SIG-M5 treated with dmso at 0.1 percent for 504 hours (cell line): ENCODE results near the gene TUBGCP6.

Source experiments
- DNase-seq: peaks from one replicate; lab custom pipeline; 2025; ENCODE audit not compliant: unreplicated experiment; lab: John Stamatoyannopoulos, UW

Gene TUBGCP6

DNA sequence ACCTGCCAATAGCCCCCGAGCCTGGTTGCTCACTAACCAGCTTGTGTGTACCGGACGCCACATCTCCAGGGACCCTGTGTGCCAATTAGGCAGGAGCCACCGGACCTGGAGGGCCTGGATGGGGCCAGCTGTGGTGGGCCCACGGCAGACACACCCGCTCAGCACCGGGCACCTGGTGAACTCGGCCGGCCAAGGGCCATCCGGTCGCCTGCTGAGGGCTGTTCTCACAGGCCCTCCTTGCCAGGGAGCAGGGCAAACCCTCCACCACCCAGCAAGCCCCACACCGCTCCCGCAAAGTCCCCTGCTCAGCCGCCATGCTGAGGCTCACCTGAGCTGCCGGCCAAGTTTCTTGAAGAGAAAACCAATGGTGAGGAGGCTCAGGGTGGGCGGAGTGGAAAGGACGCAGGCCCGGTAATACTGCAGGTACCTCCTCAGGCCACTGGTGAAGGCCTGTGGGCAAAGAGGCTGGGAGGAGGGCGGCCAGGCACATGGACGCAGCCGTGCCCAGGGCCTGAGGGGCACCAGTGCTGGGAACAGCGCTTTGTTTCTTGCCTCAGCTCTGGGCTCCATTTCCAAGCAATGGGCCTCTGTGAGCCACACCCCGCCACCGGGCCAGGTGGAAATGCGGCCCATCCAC, 17.1 kb downstream of the TUBGCP6 start:
- DNase-seq: no peak

GRCh38 chr22:50226875-50227165, 18.0 kb downstream of the TUBGCP6 start:
- no peak for DNase-seq

DNA sequence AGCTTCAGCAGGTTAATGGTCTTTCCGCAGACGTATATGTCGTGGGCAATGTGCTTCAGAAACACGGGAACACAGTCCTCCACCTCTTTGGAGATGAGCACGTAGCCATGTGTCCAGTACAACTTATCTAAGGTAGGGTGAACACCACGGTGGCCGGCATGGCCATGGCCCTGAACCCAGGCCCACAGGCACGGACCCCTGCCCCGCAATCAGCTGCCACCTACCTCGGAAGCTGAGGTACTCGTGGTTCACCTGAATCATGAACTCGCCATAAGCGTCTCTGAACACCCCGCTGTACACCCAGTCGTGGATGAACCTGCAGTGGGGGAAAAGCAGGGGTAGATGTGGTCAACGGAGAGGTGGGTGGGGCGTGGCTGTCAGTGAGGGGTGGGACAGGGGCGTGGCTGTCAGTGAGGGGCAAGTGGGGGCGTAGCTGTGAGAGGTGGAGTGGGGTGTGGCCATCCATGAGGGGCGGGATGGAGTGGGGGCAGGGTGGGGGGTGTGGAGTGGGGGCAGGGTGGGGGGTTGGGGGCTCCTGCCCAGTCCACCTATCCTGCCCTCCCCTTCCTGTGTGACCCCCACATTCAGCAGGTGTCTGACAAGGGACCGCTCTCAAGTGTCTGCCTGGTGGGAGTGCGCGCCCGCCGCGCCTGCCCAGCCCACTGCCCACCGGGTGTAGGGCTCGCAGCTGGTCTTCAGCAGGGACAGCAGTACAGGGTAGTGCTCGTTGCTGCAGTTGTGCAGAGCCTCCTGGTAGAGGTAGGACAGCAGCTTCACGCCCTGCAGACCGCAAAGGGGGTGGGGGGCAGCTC, 18.6 kb downstream of the TUBGCP6 start:
- no peak for DNase-seq

- no peak for DNase-seq
Measured at GRCh38 chr22:50225200-50225969, 19.4 kb downstream of the TUBGCP6 start.

GRCh38 chr22:50224071-50224470, 20.8 kb downstream of the TUBGCP6 start:
- DNase-seq: no peak

DNA sequence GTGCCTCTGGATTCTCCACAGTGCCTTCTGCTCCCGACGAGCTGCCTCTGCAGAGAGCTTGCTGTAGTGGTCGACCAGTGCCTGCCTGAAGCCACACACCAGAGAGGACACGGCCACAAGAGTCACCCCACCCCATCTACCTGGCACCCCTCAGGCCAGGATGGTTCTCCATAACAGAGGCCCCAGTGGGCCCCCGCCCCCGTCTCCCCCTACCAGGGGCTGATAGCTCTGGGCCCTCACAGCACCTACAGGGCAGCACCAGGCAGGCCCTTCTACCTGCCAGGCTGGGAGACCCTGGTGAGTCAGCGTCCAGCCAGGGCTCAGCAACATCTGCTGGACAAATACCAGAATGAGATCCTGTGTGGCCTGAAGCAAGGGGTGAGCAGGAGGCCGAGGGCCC, 22.3 kb downstream of the TUBGCP6 start:
- no peak for DNase-seq

DNA sequence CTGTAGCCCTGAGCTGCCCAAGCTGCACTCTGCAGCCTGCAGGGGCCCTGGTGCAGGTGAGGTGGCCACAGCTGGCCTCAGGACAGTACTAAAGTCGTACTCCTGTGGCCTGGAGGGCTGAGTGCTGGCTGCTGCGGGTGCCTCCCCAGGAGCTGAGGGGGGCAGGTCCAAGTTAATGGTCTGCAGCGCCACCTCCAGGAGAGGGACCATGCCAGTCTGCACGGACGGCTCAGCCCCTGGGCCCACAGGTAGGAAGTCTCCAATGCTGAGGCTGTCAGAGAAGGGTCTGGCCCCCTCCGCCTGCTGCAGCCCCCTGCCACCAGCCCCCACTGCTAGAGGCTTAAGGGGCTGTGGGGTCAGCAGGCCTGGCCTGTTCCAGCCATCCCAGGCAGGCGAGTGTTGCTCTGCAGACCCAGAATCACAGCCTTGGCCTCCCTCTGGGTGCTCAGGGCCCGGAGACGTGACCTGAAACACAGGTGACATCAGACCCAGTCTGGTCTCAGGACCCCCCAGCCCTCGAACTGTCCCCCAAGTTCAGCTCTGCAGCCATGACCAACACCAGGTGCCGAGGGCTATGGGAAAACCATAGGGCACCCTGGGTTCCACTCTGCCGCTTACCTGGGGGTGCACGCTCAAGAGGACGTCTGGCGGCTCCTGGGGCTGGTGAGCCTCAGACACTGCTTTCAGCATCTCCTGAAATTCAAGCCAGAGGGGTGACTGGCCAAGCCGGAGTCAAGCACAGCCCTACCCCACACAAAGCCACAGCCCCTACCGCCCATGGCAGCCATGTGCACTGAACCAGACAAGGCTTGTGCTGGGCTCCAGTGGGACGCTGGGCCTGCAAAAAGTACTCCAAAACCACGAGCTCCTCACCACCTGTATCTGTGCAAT, 23.2 kb downstream of the TUBGCP6 start:
- no peak for DNase-seq

DNA sequence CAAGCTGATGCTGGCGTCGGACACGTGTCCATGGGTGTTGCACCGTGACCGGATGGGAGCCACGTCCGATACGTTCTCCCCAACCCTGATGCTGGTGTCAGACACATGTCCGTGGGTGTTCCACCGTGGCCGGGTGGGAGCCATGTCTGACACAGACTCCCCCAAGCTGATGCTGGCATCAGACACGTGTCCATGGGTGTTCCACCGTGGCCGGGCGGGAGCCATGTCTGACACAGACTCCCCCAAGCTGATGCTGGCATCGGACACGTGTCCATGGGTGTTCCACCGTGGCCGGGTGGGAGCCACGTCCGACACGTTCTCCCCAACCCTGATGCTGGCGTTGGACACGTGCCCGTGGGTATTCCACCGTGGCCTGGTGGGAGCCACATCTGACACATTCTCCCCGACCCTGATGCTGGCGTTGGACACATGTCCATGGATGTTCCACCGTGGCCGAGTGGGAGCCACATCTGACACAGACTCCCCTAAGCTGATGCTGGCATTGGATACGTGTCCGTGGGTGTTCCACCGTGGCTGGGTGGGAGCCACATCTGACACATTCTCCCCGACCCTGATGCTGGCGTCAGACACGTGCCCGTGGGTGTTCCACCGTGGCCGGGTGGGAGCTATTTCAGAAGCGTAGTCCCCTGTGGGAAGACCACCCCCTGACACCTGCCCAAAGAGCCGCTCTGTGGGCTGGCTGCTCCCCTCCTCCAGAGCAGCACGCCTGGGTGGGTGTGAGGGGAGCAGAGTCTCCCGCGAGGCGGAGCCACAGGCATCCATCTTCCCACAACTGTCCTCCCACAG, 24.0 kb downstream of the TUBGCP6 start:
- no peak for DNase-seq

DNA sequence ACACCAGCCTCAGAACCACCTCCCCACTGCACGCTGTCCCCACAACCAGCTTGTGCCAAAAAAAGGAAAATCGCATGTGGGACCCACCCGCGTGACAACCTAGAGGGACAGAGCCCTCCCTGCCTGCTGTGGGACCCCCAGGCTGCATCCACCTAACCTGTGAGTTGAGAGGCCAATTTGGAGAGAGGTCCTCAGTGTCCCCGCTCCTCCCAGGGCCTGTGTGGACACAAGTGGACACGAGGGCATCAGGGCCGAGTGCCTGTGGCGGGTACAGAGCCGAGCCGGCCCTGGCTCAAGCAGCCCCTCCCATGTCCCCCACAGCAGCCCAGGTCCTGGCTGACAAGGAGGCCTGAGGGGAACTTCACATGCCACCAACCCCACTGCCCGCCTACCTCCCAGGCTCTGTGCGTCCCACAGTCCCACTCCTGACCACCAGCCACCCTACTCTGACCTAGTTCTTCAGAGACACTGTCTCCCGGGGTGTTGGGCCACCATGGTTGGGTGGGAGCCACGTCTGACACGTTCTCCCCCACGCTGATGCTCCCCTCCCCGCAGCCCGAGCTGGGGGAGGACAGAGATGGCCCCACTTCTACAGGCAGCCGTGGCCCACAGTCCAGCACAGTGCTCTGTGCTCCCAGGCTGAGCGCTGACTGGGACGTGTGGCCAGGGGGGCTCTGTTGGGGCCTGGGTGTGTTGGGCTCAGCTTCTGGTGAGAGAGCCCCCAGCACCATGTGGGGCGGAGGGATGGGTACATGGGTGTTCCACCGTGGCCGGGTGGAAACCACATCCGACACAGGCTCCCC, 24.8 kb downstream of the TUBGCP6 start:
- DNase-seq: no peak

- peak; percentile 40 for DNase-seq
Measured at GRCh38 chr22:50218996-50219727, 25.7 kb downstream of the TUBGCP6 start.

- no peak for DNase-seq
Measured at GRCh38 chr22:50218153-50218995, 26.4 kb downstream of the TUBGCP6 start.

GRCh38 chr22:50217543-50218152, 27.2 kb downstream of the TUBGCP6 start:
- no peak for DNase-seq

DNA sequence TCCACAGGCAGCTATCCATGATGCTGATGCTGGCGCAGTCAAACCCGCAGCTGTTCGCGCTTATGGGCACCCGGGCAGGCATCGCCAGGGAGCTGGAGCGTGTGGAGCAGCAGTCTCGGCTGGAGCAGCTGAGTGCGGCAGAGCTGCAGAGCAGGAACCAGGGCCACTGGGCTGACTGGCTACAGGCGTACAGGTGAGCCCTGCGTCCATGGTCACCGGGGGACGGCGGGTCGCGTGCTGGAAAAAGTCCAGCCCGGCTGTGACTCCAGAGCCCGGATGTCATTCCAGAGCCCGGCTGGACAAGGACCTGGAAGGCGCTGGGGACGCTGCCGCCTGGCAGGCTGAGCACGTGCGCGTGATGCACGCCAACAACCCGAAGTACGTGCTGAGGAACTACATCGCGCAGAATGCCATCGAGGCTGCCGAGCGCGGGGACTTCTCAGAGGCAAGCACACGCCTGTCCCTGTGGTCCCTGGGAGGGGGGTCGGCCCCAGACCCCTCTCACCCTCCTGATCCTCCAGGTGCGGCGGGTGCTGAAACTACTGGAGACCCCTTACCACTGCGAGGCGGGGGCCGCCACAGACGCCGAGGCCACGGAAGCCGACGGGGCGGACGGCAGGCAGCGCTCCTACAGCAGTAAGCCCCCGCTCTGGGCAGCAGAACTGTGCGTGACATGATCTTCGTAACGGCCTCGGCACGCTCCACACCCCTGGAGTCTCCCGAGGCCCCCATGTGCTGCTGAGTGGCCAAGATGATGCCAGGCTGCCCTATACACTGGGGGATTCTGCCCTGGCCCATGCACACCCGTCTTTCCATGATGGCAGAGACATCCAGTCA, 27.9 kb downstream of the TUBGCP6 start:
- no peak for DNase-seq

DNA sequence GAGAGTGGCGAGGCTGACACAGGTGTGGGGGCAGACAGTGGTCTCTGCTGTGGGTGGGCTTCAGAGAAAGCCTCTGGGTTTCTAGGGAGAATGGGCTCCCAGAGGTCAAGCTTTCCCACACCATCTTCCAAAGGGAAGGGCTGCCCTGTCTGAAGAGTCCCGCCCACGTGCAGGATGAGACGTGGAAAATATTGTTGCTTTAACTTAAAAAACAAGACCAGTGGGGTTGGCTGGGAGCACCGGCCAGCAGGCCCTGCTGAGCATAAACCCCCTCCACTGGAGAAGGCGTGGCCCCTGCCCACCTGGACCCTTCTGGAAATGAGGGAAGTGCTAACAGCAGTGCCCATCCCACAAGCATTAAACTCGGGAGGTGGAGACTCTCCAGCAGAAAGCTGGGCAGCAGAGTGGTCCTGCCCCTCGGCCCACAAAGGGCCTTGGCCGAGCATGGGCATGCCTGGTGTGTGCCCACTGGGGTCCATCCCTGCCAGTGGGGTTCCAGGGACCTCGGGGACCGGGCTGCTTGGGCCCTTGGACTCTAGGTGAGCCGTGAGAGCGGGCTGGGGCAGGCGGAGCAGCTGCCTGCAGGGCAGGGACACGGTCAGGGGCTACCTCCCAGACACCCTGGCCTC, 28.7 kb downstream of the TUBGCP6 start:
- DNase-seq: no peak

GRCh38 chr22:50215297-50216054, 29.3 kb downstream of the TUBGCP6 start:
- DNase-seq: no peak
